ENCODE data around the gene NR1H4.

- TF ChIP-seq ZNF274 (IDR thresholded peaks at IDR 0.05; ENCODE audit: low read depth, low read length) = no peak
- no peak for TF ChIP-seq YY1 (IDR thresholded peaks at IDR 0.05; ENCODE audit: insufficient read depth, insufficient read length)
These were observed 94.3 kb downstream of the NR1H4 start for GRCh38 chr12:100567945-100568344.
